GM21737 (cell line): Measurements from ENCODE around the gene REEP1.
A peak's percentile ranks its signal among the peaks of the same experiment; 100 is the strongest.
"Not testable (repeated sequence)": the region's sequence is repeated elsewhere in the genome, so short reads cannot be mapped to it uniquely, and the experiment has no call there.

ENCODE experiments used
- ATAC-seq: cut with Tn5 transposase; IDR thresholded peaks from one replicate; pipeline ENCODE4 v1.9.1; 2021; ENCODE audit warnings: mild to moderate bottlenecking, moderate library complexity; ENCODE audit not compliant: unreplicated experiment

Gene REEP1

DNA sequence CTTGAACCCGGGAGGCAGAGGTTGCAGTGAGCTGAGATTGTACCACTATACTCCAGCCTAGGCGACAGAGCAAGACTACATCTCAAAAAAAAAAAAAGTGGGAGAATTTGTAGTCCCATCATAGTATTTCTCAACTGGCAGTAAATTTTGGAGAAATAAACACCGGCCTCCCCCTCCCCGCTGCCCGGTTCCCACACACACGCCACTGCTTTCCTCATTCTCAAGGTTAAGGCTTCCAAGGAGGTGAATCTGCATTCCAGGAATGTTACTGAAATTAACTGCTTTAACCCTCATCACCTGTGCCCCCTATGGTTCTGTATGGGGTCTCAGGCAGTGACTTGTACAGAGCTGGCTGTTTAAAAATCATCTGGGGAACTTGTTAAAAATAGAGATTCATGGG, 88.2 kb downstream of the REEP1 start:
- no peak for ATAC-seq

DNA sequence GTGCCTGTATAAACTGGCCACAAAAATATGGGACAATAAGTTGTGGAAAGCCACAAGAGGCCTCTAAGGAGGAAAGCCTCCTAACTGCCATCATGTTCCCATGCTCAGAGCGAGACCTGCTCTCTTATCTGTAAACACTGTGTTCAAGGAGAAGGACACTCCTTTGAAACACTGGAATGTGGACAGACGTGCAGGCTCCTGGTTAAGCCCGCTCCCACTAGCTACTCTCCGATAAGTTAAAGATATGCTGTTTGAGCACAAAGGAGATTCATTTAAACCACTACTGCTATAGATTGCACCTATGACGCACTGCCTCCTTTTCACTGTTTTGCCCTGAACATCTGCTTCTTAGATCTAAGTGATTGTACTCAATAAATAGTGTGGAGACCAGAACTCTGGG, 92.2 kb downstream of the REEP1 start:
- ATAC-seq: not testable (repeated sequence)

DNA sequence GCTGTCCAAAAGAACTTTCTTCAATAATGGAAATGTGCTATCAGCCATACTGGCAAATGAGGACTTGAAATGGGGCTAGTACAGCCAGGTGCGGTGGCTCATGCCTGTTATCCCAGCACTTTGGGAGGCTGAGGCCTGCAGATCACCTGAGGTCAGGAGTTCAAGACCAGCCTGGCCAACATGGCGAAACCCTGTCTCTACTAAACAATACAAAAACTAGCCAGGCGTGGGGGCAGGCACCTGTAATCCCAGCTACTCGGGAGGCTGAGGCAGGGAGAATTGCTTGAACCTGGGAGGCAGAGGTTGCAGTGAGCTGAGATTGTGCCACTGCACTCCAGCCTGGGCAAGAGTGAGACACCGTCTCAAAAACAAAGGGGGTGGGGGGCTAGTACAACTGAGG, 92.6 kb downstream of the REEP1 start:
- ATAC-seq: not testable (repeated sequence)

DNA sequence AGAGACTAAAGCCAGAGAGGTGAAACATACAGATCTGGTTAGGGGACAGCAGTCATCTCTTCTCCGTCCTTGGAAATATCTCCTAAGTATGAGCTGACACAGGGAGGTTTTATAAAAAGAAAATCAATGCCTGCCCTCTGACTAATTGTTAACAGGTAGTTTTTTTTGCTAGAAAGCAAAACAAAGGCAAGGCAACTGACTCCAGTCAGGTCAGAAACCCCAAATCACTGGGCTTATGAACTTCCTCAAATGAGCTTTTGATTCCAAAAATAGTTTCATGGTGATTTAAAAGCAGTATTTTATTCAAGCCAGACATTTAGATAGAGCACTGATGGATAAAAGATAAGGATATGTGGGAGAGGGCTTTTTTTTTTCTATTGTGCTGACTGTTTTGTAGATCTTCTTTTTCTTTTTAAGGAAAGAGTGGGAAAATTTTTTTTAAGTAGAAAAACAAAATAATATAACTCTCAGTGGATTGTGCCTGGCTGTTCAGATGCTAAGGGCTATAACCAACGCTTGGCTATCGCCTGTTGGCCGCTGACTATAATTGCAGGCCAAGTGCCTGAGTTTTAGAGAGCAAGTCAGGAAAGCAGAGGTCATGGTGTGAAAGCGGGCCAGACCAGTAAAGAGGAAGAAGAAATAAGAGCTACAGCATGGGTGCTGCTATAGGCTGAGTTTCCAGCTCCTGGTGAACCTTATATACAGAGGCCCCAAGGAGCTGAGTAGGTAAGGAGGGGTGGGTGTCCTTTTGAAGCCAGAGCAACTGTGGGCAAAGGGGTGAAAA, 93.3 kb downstream of the REEP1 start:
- ATAC-seq: no peak

DNA sequence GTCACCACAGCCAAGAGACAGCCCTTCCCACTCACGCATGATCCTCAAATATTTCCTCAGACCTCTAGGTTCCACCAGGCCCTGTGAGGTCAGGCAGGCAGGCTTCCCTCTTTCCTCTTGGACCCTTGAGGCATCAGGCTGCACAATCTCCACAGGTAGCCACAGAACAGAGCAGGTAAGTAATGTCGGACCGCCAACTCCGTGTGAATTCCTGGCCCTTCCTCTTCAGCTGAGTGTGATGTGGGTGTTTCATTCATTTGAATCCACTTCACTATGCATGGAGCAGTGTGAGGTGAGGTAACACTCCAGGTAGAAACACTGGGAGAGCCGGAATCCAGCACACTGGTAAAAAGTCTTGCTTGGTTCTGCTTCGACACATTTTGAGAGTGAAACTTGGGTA, 94.2 kb downstream of the REEP1 start:
- no peak for ATAC-seq

DNA sequence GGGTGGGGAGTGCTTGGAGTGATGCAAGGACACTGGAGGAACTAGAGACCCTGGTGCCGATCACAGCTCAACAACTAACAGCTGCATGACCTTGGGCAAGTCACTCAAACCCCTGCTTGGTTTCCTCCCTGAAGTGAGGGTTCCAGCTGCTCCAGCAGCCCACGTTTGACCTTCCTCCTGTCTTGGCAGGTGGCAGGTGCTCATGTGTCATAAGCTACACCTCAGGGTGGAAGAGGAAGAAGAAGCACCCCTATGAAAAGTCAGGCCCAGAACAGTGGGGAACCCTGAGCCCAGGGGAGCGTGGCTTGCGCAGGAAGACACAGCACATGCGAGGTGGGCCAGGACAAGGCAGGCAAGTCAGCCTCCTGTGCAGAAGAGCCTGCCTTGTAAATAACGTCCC, 95.8 kb downstream of the REEP1 start:
- ATAC-seq: no peak

DNA sequence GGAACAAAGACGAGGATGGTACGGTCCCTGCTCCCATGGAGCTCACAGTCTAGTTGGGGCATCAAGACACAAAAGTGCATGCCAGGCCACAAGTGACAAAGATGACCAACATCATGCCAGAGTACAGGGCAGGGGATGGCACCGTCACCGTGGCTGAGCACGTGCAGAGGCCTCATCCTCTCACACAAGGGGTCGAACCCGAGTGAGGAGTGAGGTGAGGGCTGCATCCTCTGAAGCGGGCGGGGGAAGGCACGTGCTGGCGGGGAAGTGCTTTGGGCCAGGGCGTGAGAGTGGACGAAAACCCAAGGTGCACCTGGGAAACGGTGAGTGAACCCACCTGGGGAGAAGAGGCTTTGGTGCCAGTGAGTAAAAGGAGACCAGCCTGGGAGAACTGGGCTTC, 97.2 kb downstream of the REEP1 start:
- no peak for ATAC-seq

DNA sequence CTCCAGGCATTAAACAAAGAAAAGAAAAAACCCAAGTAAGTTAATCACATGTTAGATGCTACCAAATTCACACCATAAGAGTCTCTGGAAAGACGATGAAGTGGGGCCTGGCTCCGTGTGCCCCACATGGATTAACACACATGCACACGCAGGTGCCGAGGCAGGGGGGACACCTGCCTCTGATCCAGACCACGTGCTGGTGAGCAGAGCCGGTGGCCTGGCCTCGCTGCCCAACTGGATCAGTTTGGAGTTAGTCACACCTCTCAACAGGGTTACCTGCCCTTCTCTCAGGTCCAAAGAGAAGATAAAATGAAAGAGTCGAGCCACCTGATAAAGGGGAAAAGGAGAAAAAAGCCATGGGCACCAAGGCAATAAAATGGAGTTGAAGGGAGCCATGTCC, 97.7 kb downstream of the REEP1 start:
- ATAC-seq: no peak

DNA sequence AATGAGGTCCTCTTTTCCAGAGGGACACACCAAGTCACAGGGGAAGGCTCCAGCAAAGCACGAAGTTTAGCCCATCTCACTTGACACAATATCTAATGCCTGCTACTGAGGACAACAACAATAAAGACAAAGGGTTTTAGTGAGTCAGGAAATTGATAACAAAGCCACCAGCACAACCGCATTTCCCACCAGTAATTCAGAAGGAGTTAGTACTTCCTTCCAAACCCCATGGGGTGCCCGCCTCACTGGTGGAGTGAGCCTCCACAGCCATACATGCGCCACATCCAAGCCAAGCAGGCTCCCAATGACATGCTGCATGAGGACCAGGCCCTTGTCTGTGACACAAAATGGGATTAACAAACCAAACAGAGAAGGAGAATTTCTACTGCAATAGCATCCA, 98.1 kb downstream of the REEP1 start:
- ATAC-seq: no peak

DNA sequence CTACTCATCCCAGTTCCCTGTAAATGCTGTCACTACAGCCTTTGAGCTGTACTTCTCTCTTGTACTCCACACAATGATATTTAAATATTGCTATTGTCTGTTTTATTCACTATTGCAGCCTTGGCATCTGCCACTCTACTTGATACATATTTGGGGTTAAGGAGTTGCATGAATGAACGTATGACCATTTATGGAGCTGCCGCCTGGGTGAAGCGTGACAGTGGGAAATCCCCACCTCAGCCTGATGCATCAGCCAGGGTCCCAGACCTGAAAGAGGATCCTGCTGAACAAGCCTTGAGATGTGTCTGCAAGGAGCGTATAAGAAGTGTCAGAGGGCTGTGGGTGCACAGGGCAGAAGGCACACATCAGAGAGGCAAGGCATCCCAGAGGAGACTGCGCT, 99.1 kb downstream of the REEP1 start:
- ATAC-seq: peak; percentile 92

DNA sequence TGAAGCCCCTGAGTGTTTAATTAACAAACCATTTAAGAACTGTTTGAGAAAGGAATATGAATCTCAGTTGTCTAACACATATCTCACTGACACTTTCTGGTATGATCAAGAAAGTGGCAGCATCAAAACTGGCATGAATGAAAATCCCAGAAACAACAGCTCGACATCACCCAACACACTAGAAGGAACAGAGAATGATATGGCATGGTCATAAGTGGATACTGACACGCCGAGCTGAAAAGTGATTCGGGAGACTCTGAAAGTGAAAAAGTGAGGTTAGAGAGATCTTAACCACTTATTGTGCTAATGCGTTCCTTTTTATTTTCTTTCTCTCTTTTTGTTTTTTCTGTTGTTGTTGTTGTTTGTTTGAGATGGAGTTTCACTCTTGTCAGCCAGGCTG, 100.3 kb downstream of the REEP1 start:
- ATAC-seq: no peak

DNA sequence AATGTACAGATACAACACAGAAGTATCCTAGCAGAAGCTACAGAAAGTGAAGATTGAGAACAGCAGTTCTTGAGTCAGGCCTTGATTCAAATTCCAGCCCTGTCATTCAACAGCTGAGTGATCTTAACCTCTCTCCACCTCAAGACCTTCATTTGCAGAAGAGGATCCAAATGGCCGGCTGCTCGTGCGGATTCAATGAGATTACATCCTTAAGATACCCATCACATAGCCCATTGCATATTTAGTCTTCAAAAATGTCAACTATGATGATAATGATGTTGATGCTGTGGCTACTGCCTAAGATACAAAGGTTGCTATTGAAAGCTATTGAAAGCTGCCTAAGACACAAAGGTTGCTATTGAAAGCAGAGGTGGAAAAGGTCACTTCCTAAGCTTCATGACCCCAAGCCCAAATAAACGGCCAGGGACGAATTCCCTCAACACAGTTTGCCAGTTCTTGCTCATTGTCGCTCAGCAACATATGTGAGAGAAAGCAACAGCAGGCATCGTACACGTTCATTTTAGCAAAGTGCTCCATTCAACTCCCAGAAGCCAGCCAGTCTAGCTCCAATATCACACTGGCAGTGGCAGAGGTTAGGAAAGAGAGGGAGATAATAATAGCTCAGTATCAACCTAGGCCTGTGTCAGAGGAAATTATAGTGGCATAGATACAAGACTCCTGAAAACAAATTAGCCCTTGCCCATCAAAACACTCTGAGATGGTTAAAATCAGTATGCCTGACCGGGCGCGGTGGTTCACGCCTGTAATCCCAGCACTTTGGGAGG, 102.0 kb downstream of the REEP1 start:
- no peak for ATAC-seq

DNA sequence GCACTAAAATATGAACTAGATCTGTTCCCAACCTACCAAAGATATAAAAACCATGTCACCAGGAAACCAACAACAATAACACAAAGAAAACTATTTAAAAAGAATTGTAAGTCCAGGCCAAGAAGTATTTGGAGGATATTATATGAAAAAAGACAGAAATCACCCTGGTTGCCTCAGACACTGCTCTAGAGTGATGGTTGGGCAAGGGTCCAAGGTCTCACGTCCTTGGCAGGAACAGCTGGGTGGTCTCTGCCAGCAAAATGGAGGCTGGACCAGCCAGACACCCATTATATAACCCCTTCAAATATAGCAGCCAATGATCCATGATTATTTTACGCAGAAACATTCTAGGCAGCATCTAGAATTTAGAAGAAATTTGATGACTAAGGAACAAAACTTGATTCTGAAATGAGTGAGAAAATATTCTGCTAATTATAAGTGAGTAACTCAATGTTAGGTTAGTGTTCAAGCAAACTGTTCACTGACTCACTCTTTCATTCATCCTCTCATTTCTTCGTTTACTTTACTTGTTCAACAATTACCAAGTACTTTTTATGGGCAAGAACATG, 102.8 kb downstream of the REEP1 start:
- ATAC-seq: no peak

DNA sequence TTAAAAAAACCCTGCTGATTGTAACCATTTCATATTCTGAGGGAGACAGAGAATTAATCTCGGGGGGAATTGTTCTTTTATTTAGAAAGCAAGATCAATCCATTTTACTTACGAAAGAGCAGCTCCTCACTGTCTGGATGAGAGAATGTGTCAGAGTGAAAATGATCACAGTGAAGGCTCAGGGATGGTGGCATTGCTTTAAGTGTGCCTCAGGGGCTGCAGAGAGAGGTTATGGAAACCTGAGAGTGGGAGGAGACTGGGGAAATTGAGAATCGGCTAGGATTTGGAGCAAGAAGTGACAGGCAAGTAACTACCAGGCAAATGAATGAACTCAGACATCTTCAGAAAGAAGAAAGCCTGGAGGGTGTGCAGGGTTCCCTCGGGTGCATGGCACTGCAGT, 104.0 kb downstream of the REEP1 start:
- no peak for ATAC-seq

DNA sequence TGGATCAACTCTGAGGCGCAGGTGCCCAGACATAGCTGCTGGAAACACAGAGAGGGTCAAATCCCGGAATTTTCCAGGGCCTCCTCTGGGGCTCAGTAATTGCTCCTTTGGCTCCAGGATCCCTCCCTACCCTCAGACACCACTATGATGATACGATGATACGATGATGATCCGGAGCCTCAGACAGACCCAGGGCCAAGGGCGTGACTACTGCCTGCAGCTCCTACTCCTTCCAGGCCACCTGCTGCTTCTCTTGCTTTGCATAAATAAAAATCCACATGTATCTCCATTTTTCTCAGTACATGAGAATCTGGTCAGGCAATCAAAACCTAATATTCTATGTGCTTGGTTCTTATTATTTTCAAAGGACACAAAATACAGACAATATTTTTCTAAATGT, 104.5 kb downstream of the REEP1 start:
- no peak for ATAC-seq

DNA sequence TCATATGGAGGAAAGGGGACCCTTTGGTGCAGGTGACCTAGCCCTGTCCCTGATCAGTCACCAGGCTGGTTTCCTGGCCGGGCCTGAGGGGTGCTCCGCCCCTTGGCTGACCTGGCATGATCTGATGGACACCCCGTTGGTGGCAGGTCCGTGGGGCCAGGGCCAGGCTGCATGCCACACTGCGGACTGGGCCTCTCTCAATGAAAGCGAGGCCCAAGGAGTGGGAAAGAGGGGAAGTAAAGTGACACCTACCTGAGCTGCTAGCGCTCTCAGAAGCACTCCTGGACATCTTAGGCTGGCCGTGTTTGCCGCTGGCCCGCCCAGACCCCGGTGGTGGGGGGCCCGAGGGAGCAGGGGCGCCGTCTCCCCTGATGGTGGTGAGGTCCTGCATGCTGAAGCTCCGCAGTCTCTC, 105.0 kb downstream of the REEP1 start:
- ATAC-seq: no peak

DNA sequence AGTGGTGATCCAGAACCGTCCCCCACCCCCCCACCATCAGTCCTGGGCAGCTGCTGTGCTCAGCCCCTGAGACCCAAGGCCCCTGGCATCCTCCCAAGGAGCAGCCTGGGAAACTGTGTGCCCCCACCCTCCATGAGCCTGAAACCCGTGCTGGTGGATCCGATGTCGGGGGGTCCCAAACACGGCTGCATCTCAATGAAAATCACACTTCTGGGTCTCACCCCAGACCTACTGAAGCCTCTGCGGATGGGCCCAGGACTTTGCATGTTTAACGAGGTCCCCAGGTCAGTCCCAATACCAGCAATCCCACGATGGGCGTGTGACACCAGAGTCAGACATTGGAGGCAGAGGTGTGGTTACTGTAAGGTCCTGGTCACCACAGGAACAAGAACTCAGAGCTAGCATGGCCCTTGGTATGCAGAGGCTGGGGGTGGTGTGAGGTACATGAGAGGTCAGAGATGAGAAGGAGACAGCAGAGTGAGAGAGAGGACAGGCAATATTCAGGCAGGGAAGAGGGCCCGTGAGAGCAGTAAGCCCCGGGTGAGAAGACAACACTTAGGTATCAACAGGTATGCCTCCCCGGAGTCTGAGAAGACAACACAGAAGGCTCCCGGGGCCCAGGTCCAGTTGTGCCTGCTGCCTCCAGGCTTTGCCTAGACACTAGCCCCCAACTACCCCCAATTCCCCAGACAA, 105.6 kb downstream of the REEP1 start:
- no peak for ATAC-seq

DNA sequence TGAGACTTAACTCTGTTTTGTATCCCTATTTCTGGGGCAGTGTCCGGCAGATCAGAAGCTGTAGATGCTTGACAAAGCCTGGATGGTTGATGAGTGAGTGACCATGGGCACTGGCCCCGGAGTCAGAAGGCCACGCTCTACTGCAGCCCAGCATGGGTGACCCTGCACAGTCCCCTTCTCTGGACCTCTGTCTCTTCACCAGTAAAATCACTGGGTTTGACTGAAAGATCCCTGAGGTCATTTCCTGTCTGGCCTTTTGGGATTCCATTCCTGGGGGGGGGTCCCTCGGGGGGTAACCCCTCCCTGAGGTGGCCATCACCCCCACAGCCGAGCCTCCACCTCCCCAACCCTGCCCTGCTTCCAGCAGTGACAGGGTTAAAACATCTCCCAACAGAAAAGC, 106.5 kb downstream of the REEP1 start:
- ATAC-seq: no peak

DNA sequence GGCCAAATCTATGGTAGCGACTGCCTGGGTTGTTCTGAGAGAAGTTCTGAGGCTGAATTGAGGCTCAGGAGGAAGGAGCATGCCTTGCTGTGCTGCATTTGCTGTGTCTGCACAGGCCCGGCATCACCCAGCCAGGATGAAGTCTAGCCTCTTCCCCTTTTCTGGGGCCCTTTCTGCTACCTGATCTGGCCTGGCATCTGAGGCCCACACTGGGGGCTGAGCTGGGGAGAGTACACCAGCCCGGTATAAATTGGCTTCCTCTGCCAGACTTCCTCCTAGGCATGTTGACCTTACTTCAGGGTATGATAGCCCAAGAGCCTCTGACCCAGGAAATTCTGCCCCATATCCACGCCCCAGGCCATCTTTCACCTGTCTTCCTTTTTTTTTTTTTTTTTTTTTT, 108.2 kb downstream of the REEP1 start:
- ATAC-seq: no peak

DNA sequence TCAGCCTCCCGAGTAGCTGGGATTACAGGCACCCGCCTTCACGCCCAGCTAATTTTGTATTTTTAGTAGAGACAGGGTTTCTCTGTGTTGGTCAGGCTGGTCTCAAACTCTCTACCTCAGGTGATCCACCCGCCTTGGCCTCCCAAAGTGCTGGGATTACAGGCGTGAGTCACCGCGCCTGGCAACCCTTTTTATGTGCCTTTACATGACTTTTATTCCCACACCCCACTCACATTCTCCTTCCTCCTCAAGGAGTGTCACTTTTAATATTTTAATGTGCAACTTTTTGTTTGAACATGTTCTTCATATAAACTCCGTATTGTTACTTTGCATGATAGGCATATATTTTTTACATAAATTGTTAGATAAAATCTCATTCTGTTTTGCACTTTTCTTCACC, 108.9 kb downstream of the REEP1 start:
- not testable (repeated sequence) for ATAC-seq

DNA sequence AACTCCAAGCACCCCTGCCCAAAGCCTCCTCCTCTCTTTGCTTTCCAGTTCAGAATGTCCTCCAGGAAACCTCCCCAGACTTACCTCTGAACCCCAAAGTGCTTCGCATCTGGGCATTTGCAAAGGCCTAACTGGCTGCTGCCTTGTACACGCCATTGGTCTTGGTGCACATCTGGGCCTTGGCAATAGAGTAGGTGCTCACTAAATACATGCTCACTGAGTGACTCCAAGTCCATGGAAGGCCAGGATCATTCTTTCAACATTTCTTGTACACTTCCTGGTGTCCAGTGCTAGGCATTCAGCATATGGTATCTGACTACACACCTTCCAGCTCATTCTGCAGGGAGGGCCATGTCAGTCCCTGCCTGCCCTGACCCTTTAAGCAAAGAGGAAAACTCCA, 109.7 kb downstream of the REEP1 start:
- no peak for ATAC-seq
